H1 (cell line): ENCODE data around the gene CLDN6. TPM values are rescaled to one million over a fixed set of nuclear protein-coding genes. Genes with fewer than 3 reads are reported as not detected.

ENCODE experiments used
- CTCF ChIA-PET: fragments of 300-600 bp; sonication (Branson Sonifier 250); formaldehyde crosslinking; loops from one replicate; lab custom pipeline; 2021; ENCODE audit not compliant: partially characterized antibody; lab: Charles Lee
- POLR2A ChIA-PET: fragments of 300-600 bp; sonication (Branson Sonifier 250); formaldehyde crosslinking; loops from one replicate; lab custom pipeline; 2021; ENCODE audit warnings: inconsistent platforms; ENCODE audit not compliant: partially characterized antibody; lab: Charles Lee
- DNase-seq, 2 experiments: peaks; one replicate each; pipeline versions ENCODE4 v3.0.0 to v3.0.0-alpha.2; 2010 to 2022; ENCODE audit warnings: low spot score in 2 of 2, low read depth in 1 of 2, mixed read lengths in 1 of 2
- FAIRE-seq: peaks from 2 replicates; lab custom pipeline; 2011; peaks lifted over from hg19 to GRCh38; lab: Jason Lieb, UNC
- H2AFZ ChIP-seq: 2 replicates; pipeline ENCODE4 v1.8.1; 2012; ENCODE audit warnings: low read length, inconsistent platforms
- H2AK5ac ChIP-seq: 2 replicates; pipeline ENCODE4 v1.6.1; 2013; ENCODE audit warnings: low read depth, low read length
- H2BK120ac ChIP-seq: replicated peaks from 2 replicates; pipeline ENCODE3; 2013; ENCODE audit warnings: low read depth, low read length, inconsistent platforms
- H2BK12ac ChIP-seq: 2 replicates; pipeline ENCODE4 v1.6.1; 2013; ENCODE audit warnings: low read depth, low read length
- H2BK15ac ChIP-seq: 2 replicates; pipeline ENCODE4 v1.6.1; 2013; ENCODE audit warnings: low read length
- H2BK20ac ChIP-seq: 2 replicates; pipeline ENCODE4 v1.6.1; 2013; ENCODE audit warnings: low read length
- H2BK5ac ChIP-seq: 2 replicates; pipeline ENCODE4 v1.6.1; 2013; ENCODE audit warnings: low read depth, low read length
- H3K14ac ChIP-seq: 2 replicates; pipeline ENCODE4 v1.6.1; 2013; ENCODE audit warnings: inconsistent platforms; ENCODE audit not compliant: insufficient read length
- H3K18ac ChIP-seq: 2 replicates; pipeline ENCODE4 v1.6.1; 2013; ENCODE audit warnings: low read length; ENCODE audit errors: extremely low read depth
- H3K23ac ChIP-seq: 2 replicates; pipeline ENCODE4 v1.6.1; 2013; ENCODE audit warnings: inconsistent platforms; ENCODE audit not compliant: insufficient read length
- H3K23me2 ChIP-seq: 2 replicates; pipeline ENCODE4 v1.6.1; 2013; ENCODE audit warnings: low read depth, low read length
- H3K27ac ChIP-seq: 2 replicates; pipeline ENCODE4 v1.6.1; 2011; ENCODE audit warnings: low read depth, low read length, inconsistent platforms
- H3K27me3 ChIP-seq, 4 experiments: replicated peaks in 1 of 4; 1 replicate in 1 of 4; 2 replicates in 3 of 4; pipeline versions ENCODE4 v1.6.1 to v1.8.1; 2011 to 2013; ENCODE audit warnings: low read length in 3 of 4, mild to moderate bottlenecking in 3 of 4, inconsistent platforms in 2 of 4, mixed read lengths in 2 of 4, moderate library complexity in 1 of 4; ENCODE audit not compliant: control insufficient read depth in 3 of 4, insufficient read depth in 3 of 4; ENCODE audit errors: extremely low read depth in 1 of 4
- H3K36me3 ChIP-seq, 4 experiments: 2 replicates each; pipeline versions ENCODE4 v1.6.1 to v1.8.1; 2011 to 2013; ENCODE audit warnings: mild to moderate bottlenecking in 4 of 4, low read length in 3 of 4, moderate library complexity in 2 of 4, control low read depth in 1 of 4, inconsistent platforms in 1 of 4; ENCODE audit not compliant: insufficient read depth in 4 of 4, control insufficient read depth in 2 of 4
- H3K4ac ChIP-seq: replicated peaks from 2 replicates; pipeline ENCODE3; 2013; ENCODE audit warnings: low read length, low read depth, mixed read lengths, inconsistent platforms; ENCODE audit not compliant: insufficient read length
- H3K4me1 ChIP-seq, 4 experiments: replicated peaks in 1 of 4; 1 replicate in 1 of 4; 2 replicates in 3 of 4; pipeline versions ENCODE4 v1.6.1 to v1.8.1; 2011 to 2013; ENCODE audit warnings: low read length in 3 of 4, inconsistent platforms in 2 of 4, mixed read lengths in 1 of 4; ENCODE audit not compliant: insufficient read depth in 4 of 4, control insufficient read depth in 3 of 4
- H3K4me2 ChIP-seq, 2 experiments: 2 replicates each; pipeline versions ENCODE4 v1.6.1 to v1.8.1; 2011 to 2013; ENCODE audit warnings: low read depth in 2 of 2, low read length in 2 of 2, control low read depth in 1 of 2, inconsistent platforms in 1 of 2, mild to moderate bottlenecking in 1 of 2; ENCODE audit not compliant: insufficient read depth in 1 of 2
- H3K4me3 ChIP-seq, 4 experiments: fragments of 200-600, 300-600 bp in 1 of 4; sonication (generic), shearing (Covaris generic), sonication (Bioruptor Twin) in 1 of 4; 2 replicates each; pipeline versions ENCODE4 v1.5.1 to v1.8.1; 2011 to 2016; ENCODE audit warnings: low read length in 4 of 4, low read depth in 3 of 4, control low read depth in 2 of 4, inconsistent platforms in 2 of 4, mild to moderate bottlenecking in 2 of 4, mixed read lengths in 1 of 4, moderate library complexity in 1 of 4; ENCODE audit not compliant: insufficient read depth in 2 of 4; ENCODE audit errors: extremely low read depth in 1 of 4
- H3K56ac ChIP-seq: replicated peaks from 2 replicates; pipeline ENCODE3; 2013; ENCODE audit warnings: low read depth, mild to moderate bottlenecking, mixed read lengths, low read length, inconsistent platforms; ENCODE audit not compliant: insufficient read length
- H3K79me1 ChIP-seq: 2 replicates; pipeline ENCODE4 v1.6.1; 2013; ENCODE audit warnings: low read depth, low read length, control low read depth
- H3K79me2 ChIP-seq, 2 experiments: 2 replicates each; pipeline versions ENCODE4 v1.6.1 to v1.8.1; 2012 to 2013; ENCODE audit warnings: low read length in 2 of 2, mild to moderate bottlenecking in 2 of 2, inconsistent platforms in 1 of 2; ENCODE audit not compliant: insufficient read depth in 2 of 2, control insufficient read depth in 1 of 2
- H3K9ac ChIP-seq, 4 experiments: replicated peaks in 1 of 4; 1 replicate in 1 of 4; 2 replicates in 3 of 4; pipeline versions ENCODE4 v1.6.1 to v1.8.1; 2011 to 2013; ENCODE audit warnings: low read depth in 3 of 4, low read length in 3 of 4, control low read depth in 2 of 4, mild to moderate bottlenecking in 2 of 4, moderate library complexity in 2 of 4, inconsistent platforms in 1 of 4; ENCODE audit errors: extremely low read depth in 1 of 4
- H3K9me3 ChIP-seq, 2 experiments: 2 replicates each; pipeline versions ENCODE4 v1.6.1 to v1.8.1; 2012 to 2013; ENCODE audit warnings: mild to moderate bottlenecking in 2 of 2, moderate library complexity in 2 of 2, control low read depth in 1 of 2, inconsistent platforms in 1 of 2, low read depth in 1 of 2, low read length in 1 of 2, mixed read lengths in 1 of 2; ENCODE audit not compliant: insufficient read depth in 2 of 2
- H4K20me1 ChIP-seq, 2 experiments: replicated peaks in 1 of 2; 2 replicates each; pipeline versions ENCODE3 to v1.8.1; 2011 to 2013; ENCODE audit warnings: inconsistent platforms in 2 of 2, low read length in 2 of 2, mild to moderate bottlenecking in 1 of 2; ENCODE audit not compliant: insufficient read depth in 2 of 2, control insufficient read depth in 1 of 2
- H4K5ac ChIP-seq: 2 replicates; pipeline ENCODE4 v1.6.1; 2013; ENCODE audit warnings: low read length, low read depth, mixed read lengths, inconsistent platforms; ENCODE audit not compliant: insufficient read length
- H4K8ac ChIP-seq: 2 replicates; pipeline ENCODE4 v1.8.0; 2013; ENCODE audit warnings: mild to moderate bottlenecking, moderate library complexity, low read length, inconsistent platforms; ENCODE audit not compliant: insufficient read depth; ENCODE audit errors: extremely low read depth
- H4K91ac ChIP-seq: replicated peaks from 2 replicates; pipeline ENCODE3; 2013; ENCODE audit warnings: low read length, mixed read lengths, inconsistent platforms; ENCODE audit not compliant: insufficient read length
- BRCA1 ChIP-seq: IDR thresholded peaks from 2 replicates; pipeline ENCODE4 v1.6.1; 2012; ENCODE audit warnings: low read depth, low read length, improper control_type of control experiment
- POLR2A ChIP-seq, 2 experiments: IDR thresholded peaks; 1 replicate in 1 of 2; 2 replicates in 1 of 2; pipeline ENCODE4 v1.6.1; 2011; ENCODE audit warnings: low read depth in 2 of 2, low read length in 2 of 2, mild to moderate bottlenecking in 2 of 2; ENCODE audit errors: control extremely low read depth in 1 of 2
- WGBS, 2 experiments: shearing (Covaris generic) in 1 of 2; methylation state at CpG; one replicate each; pipeline versions ENCODE4 v1.1.6 to v1.1.7; 2013 to 2015; ENCODE audit warnings: low lambda C conversion rate in 2 of 2, mixed read lengths in 2 of 2, inconsistent platforms in 1 of 2, low coverage in 1 of 2, missing lambda C conversion rate in 1 of 2; ENCODE audit not compliant: insufficient replicate concordance in 2 of 2, insufficient coverage in 1 of 2, insufficient read length in 1 of 2; ENCODE audit errors: extremely low coverage in 1 of 2, missing lambda C conversion rate in 1 of 2; 5-methylcytosine and 5-hydroxymethylcytosine counted together
- polyA plus RNA-seq, 7 experiments: library from polyadenylated mRNA; depleted of rRNA in 3 of 7; stranded (reverse) in 5 of 7; unstranded in 2 of 7; fragments of >200 nt in 5 of 7; fragments of 200-250 nt in 2 of 7; gene quantifications; 1 replicate in 5 of 7; 2 replicates in 1 of 7; 4 replicates in 1 of 7; pipeline versions ENCODE4 v1.2.1 to v1.2.3, GENCODE V29; 2011 to 2013; ENCODE audit warnings: missing spikeins in 2 of 7, mixed read lengths in 2 of 7
- total RNA-seq: library from RNA; stranded (reverse); fragmentation: NEBNext Ultra II Directional; extraction: Animal tissue kit (Norgen Biotek cat#: 25700); gene quantifications from 2 replicates; pipeline ENCODE4 v1.2.1, GENCODE V29; 2021

CLDN6 gene
- total and polyA plus RNA-seq, 2 of the 8 experiments (the other 6 are each of a cell fraction or from before 2014, with no cell fraction given): 747 to 1,115 TPM

- no peak for TF ChIP-seq BRCA1
- TF ChIP-seq POLR2A (IDR thresholded peaks at IDR 0.05; ENCODE audit: control extremely low read depth in 1 of 2, low read depth in 2 of 2, low read length in 2 of 2): peak in 1 of 2 experiments; percentile 54; a peak in 1 of 3 replicates
- WGBS, 2 experiments: 89% methylated on average over 8 of the region's 8 CpGs; no CpG with 5 or more reads in 1 of the 2 experiments
- Histone ChIP-seq H3K4me2 (no peak overlapping the region), H3K18ac (no peak overlapping the region), H3K9ac (no peak overlapping the region), H3K36me3 (peaks cover 0 to 21% (median 11%) of the 10 kb centered on the region in 4 experiments; a peak in 7 of 8 replicates), H4K5ac (no peak overlapping the region), H3K79me1 (no peaks in the 10 kb centered on the region), H3K4me3 (no peak overlapping the region), H3K4me1 (peaks cover 0 to 23% (median 20%) of the 10 kb centered on the region in 4 experiments; a peak in 6 of 7 replicates), H3K9me3 (no peaks in the 10 kb centered on the region), H3K56ac (no peak overlapping the region), H2BK5ac (no peak overlapping the region), H2AFZ (no peak overlapping the region), H2BK20ac (no peak overlapping the region), H3K23me2 (peaks cover 17% of the 10 kb centered on the region; the same call in 1 of the 2 replicates), H4K20me1 (peaks cover 9 to 31% of the 10 kb centered on the region in 2 experiments), H2AK5ac (no peak overlapping the region), H2BK120ac (no peak overlapping the region), H2BK15ac (no peak overlapping the region), H3K14ac (no peak overlapping the region), H3K79me2 (no peaks in the 10 kb centered on the region), H4K91ac (no peak overlapping the region), H3K4ac (no peak overlapping the region), H4K8ac (no peak overlapping the region), H2BK12ac (no peak overlapping the region), H3K27ac (no peak overlapping the region), H3K23ac (no peak overlapping the region), H3K27me3 (no peaks in the 10 kb centered on the region)
- CTCF ChIA-PET: interaction anchor here (1.1 to 23.8 kb wide), 2 partner anchors 21 to 32 kb away, joined by 3 to 639 read pairs; partner anchors contain the start of gene CLDN9
- POLR2A ChIA-PET: interaction anchor here (0.5 to 35.7 kb wide), 11 partner anchors 3 to 103 kb away, joined by 3 to 1808 read pairs (median 63); partner anchors contain the start of genes BICDL2, CLDN6, CLDN9 and HCFC1R1
- no peak for FAIRE-seq
- DNase-seq: no peak
Observed at GRCh38 chr16:3026003-3026378, 8.0 kb upstream of the CLDN6 start.
